Cerebellar cortex (tissue), 1 donor: ENCODE results near the gene DAPL1.

Source experiments
- DNase-seq: peaks from one replicate; pipeline ENCODE4 v3.0.0-alpha.2; 2015; ENCODE audit warnings: low spot score

DAPL1 gene, protein sequence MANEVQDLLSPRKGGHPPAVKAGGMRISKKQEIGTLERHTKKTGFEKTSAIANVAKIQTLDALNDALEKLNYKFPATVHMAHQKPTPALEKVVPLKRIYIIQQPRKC

GRCh38 chr2:158795195-158795924 is at the start of gene DAPL1:
Gene DAPL1, plus strand, starts transcription at chr2:158795317. Its CDS starts 56 bp downstream, at chr2:158795373.
- DNase-seq: no peak

DNA sequence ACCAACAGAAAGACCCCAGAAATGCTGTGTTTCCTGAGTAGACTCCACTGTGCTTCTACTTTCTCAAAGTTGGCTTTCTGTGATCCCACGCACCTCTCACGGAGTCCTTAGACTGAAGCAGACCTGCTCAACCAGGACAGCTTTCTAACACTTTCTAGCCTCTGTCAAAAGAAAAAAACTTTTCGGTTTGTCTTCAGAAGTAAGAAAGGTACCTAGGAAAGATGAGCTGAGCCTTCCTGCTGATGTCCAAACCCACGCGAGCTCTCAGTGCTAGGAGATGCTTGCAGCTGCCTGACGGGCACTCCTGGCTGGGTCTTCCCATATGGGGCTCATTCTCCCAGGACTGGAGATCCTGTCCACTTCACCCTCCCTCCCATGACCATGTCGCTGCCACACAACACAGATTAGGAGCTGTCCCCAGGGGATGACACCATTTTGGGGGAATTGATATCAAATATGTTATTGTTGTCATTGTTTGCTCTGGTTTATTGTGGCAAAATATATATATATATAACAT is 49.2 kb upstream of the DAPL1 start:
- DNase-seq: no peak

GRCh38 chr2:158746488-158746887 is 48.6 kb upstream of the DAPL1 start:
- DNase-seq: no peak

- DNase-seq: no peak
These were observed 47.8 kb upstream of the DAPL1 start for GRCh38 chr2:158747281-158747680.

GRCh38 chr2:158748926-158749590 is 46.1 kb upstream of the DAPL1 start:
- DNase-seq: no peak

DNA sequence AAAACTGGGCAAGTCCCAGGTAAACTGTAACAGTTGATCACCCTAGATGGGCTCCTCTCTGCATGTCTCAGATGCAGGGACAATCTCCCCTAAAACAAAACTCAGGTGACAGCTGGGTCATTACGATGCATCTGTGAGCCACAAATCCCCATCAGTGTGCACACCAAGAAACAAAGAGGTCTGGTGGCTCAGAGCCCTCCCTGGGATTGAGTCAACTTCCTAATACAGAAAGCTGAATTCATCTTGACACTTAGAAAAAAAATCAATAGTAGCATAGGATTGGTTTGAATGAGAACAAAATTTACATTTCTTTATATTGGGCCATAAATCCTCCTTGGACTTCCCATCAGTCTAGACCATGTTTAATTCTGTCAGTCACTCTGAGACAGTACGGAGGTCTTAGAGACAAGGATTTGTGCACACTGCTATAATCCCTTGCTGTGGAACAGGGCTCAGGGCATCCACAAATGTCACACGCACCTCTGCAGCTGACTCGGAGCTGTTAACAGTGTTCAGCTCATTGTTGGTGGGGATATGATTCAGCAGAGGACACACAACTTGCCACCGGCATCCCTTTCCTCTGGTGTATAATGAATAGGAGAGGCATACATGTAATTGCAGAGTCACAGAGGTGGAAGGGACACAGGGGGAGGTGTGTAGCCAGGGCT is 44.5 kb upstream of the DAPL1 start:
- no peak for DNase-seq

DNA sequence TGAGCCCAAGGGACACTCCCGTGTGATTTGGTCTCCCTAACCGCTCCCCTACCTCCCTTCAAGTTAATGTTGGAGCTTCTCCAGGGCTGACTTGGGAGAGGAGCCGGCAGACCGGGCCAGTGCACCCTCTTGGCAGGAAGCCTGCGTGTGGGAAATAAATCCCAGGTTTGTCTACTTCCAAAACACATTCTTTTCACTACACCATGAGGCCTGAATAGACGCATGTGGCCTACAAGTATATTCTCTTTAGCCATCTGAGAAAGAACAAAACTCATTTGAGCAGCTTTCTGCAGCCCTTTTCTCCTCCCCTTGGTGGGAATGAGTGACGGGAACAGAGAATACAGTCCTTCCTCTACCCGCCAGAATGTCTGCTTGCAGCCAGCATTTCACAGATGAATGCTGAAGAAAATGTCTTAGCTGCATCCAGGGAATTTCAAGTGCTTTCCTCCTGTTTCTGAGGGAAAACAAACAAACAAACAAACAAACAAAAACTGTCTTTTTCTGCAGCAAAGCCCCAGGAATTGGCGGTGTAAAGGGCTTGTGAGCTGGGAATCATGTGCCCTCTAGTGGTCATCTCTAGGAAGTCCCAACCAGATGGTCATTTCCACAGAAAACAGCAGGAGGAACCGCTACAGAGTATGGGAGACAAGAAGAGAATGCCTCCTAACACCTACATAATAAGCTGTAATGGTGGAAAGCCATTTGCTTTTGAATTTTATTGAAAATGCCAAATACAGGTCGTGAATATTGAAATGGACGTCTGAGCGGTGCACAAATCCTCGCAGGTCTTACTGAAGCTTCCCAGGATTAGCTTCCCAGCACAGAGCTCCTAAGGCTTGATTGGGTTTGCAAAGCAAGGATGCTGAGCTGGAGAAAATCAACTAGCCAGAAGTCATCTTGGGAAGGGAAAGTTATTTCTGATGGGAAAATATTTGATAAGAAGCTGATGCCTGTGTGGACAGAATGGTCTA is 41.2 kb upstream of the DAPL1 start:
- DNase-seq: peak; percentile 92

- DNase-seq: no peak
These were observed 39.6 kb upstream of the DAPL1 start for GRCh38 chr2:158755310-158756087.

DNA sequence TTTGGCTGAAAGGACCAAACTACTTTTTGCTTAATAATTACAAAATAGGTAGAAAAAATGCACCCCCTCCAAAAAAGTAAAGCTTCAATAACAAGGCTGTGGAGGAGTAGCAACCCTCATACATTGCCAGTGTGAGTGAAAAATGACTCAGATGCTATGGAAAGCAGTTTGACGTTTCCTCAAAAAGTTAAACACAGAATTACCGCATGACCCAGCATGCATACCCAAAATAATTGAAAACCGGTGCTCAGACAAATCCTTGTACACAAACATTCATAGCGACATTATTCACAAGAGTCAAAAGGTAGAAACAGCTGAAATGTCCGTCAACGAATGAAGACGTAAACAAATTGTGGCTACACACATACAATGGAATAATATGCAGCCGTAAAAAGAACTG is 38.8 kb upstream of the DAPL1 start:
- no peak for DNase-seq

- DNase-seq: no peak
These were observed 38.1 kb upstream of the DAPL1 start for GRCh38 chr2:158756976-158757375.

- peak; percentile 96 for DNase-seq
These were observed 34.2 kb upstream of the DAPL1 start for GRCh38 chr2:158760887-158761286.

- no peak for DNase-seq
These were observed 33.5 kb upstream of the DAPL1 start for GRCh38 chr2:158761621-158762020.

- DNase-seq: no peak
These were observed 32.8 kb upstream of the DAPL1 start for GRCh38 chr2:158762336-158762735.

DNA sequence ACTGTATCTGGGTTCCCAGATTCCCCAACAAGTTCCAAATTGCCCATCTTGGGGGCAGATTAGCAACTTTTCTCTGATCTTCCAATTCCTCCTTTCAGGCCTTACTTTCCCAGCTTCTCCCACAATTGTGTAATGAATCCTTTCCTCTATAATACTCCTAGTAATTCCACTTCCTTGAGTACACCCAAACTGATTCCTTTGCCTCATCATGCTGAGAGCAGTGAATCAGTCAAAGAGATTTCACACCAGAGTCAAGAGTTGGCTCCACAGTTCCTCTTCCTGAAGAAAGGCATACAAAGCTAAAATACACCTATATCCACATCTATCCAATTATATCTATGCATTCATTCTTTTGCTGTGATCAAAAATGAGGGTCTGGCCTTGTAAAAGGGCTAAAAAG is 28.6 kb upstream of the DAPL1 start:
- no peak for DNase-seq

GRCh38 chr2:158772306-158773078 is 22.6 kb upstream of the DAPL1 start:
- peak; percentile 82 for DNase-seq

- DNase-seq: no peak
These were observed 22.0 kb upstream of the DAPL1 start for GRCh38 chr2:158773121-158773520.

DNA sequence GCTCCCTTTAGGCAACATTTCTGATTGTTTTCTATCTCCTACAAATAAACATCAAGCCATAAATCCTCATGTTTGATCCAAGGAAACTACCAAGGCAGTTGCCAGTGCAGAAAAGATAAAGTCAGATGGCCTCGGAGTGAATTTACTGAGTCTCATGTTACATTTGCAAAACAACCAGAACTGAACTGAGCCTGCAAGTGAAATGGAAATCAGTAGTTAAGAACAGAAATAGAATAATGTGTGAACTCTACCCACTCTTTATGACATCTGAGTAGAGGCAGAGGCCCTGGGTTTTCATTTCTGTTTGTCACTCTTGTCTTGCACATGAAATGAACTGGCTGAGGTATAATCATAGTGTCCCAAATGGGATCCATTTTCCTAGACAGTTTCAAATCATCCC is 20.4 kb upstream of the DAPL1 start:
- no peak for DNase-seq

DNA sequence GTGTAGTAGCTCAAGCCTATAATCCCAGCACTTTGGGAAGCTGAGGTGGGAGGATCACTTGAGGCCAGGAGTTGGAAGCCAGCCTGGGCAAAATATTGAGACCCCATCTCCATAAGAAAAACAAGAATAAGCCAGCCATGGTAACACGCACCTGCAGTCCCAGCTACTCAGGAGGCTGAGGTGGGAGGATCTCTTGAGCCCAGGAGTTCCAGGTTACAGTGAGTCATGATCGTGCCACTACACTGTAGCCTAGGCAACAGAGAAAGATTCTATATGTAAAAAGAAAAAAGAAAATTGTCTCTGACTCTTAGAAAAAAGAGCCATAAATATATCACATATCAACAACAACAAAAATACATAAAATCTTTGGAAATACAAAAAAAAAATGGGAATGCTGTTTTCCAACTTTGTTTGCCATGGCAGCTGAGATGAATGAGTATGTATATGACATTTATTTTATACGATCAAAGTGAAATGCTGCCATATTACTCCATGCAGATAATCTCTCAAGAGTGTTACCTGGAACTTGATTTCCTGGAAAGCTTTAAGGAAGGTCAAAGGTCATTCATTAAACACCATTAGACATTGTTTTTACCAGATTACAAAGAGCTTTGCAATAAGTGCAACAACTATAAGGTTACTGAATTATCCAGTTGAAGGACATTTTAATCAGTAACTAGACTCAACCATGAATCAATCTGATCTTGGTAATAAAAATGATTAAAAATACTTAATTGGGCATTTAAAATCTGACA is 19.7 kb upstream of the DAPL1 start:
- DNase-seq: no peak

GRCh38 chr2:158776231-158776630 is 18.9 kb upstream of the DAPL1 start:
- no peak for DNase-seq
